Osteoblast (primary cell): ENCODE data around the gene NDUFA9. TPM values are rescaled to one million over a fixed set of nuclear protein-coding genes. Genes with fewer than 3 reads are reported as not detected.

Experiments used
- DNase-seq: peaks from one replicate; pipeline ENCODE4 v3.0.0; 2011; ENCODE audit warnings: low spot score, mixed read lengths; ENCODE audit not compliant: insufficient read length; ENCODE audit errors: missing footprints
- H2AFZ ChIP-seq: 2 replicates; pipeline ENCODE4 v1.6.0; 2011; ENCODE audit warnings: mild to moderate bottlenecking, low read length
- H3K27ac ChIP-seq: 2 replicates; pipeline ENCODE4 v1.5.1; 2011; ENCODE audit warnings: mild to moderate bottlenecking, low read depth, low read length, moderate library complexity
- H3K27me3 ChIP-seq: 2 replicates; pipeline ENCODE4 v1.6.0; 2012; ENCODE audit warnings: mild to moderate bottlenecking, control low read depth, inconsistent platforms, low read length, moderate library complexity; ENCODE audit not compliant: insufficient read depth
- H3K36me3 ChIP-seq: 2 replicates; pipeline ENCODE4 v1.5.1; 2011; ENCODE audit warnings: mild to moderate bottlenecking, low read length, control low read depth, moderate library complexity; ENCODE audit not compliant: insufficient read depth
- H3K4me1 ChIP-seq: 2 replicates; pipeline ENCODE4 v1.5.1; 2011; ENCODE audit warnings: mild to moderate bottlenecking, low read length, control low read depth, moderate library complexity; ENCODE audit not compliant: insufficient read depth
- H3K4me2 ChIP-seq: 2 replicates; pipeline ENCODE4 v1.6.0; 2011; ENCODE audit warnings: mild to moderate bottlenecking, low read length; ENCODE audit not compliant: insufficient read depth
- H3K4me3 ChIP-seq: fragments of 200-600 bp; sonication (generic); 3 replicates; pipeline ENCODE4 v1.5.1; 2012; ENCODE audit warnings: mild to moderate bottlenecking, low read length, inconsistent platforms; ENCODE audit not compliant: insufficient read depth
- H3K79me2 ChIP-seq: 2 replicates; pipeline ENCODE4 v1.6.0; 2012; ENCODE audit warnings: mild to moderate bottlenecking, low read length, control low read depth, inconsistent platforms; ENCODE audit not compliant: insufficient read depth
- H3K9me3 ChIP-seq: 2 replicates; pipeline ENCODE4 v1.5.1; 2011; ENCODE audit warnings: low read depth, low read length, control low read depth
- H4K20me1 ChIP-seq: 2 replicates; pipeline ENCODE4 v1.6.0; 2012; ENCODE audit warnings: mild to moderate bottlenecking, low read length, control low read depth; ENCODE audit not compliant: insufficient read depth
- CTCF ChIP-seq: IDR thresholded peaks from 2 replicates; pipeline ENCODE4 v1.5.1; 2011; ENCODE audit warnings: mild to moderate bottlenecking, low read depth, low read length, moderate library complexity; ENCODE audit errors: extremely low read depth
- total RNA-seq: library from RNA; depleted of rRNA; stranded (reverse); fragments of >200 nt; gene quantifications from 2 replicates; pipeline ENCODE4 v1.2.3, GENCODE V29; 2012

The NDUFA9 gene
- total RNA-seq, 1 donor: 29.0 TPM

GRCh38 chr12:4607056-4607455, 41.9 kb upstream of the NDUFA9 start:
- H3K36me3 ChIP-seq: peaks cover 11% of the 10 kb centered on the region
- no peak for TF ChIP-seq CTCF
- no peak overlapping the region for H3K4me2 ChIP-seq
- H3K4me1 ChIP-seq: peaks cover 7% of the 10 kb centered on the region
- H2AFZ ChIP-seq: no peak overlapping the region
- H3K4me3 ChIP-seq: no peak overlapping the region
- no peak for DNase-seq
- peaks cover 23% of the 10 kb centered on the region for H3K79me2 ChIP-seq
- H3K27me3 ChIP-seq: peaks cover 8% of the 10 kb centered on the region
- H3K9me3 ChIP-seq: no peaks in the 10 kb centered on the region
- no peak overlapping the region for H3K27ac ChIP-seq
- no peaks in the 10 kb centered on the region for H4K20me1 ChIP-seq

DNA sequence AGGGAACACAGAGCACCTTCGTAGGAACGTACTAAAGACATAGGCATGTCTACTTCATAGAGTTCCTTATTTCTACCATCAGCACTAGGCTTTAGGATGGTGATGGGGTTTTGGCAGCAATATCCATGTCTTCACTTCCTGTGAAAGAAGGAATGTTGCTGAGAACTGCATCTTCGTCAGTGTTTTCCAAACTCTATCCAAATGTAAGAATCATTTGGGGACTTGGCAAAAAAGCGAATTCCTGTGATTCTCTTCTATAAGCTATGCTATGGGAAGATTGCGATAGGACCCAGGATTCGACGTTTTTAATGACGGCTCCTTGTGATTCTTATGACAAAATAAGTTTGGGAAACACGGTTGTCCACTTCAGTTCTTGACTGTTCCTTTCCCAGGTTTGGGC, 39.8 kb upstream of the NDUFA9 start:
- no peaks in the 10 kb centered on the region for H4K20me1 ChIP-seq
- peaks cover 20% of the 10 kb centered on the region for H3K36me3 ChIP-seq
- H3K9me3 ChIP-seq: no peaks in the 10 kb centered on the region
- no peak for DNase-seq
- no peak overlapping the region for H3K27ac ChIP-seq
- no peak overlapping the region for H3K4me3 ChIP-seq
- no peak overlapping the region for H2AFZ ChIP-seq
- H3K4me2 ChIP-seq: no peak overlapping the region
- no peak for TF ChIP-seq CTCF
- no peaks in the 10 kb centered on the region for H3K27me3 ChIP-seq
- peaks cover 23% of the 10 kb centered on the region for H3K79me2 ChIP-seq
- peaks cover 7% of the 10 kb centered on the region for H3K4me1 ChIP-seq

- H3K27me3 ChIP-seq: no peaks in the 10 kb centered on the region
- H3K9me3 ChIP-seq: no peaks in the 10 kb centered on the region
- no peak for TF ChIP-seq CTCF
- DNase-seq: no peak
- H3K79me2 ChIP-seq: peaks cover 19% of the 10 kb centered on the region
- no peak overlapping the region for H3K4me3 ChIP-seq
- H4K20me1 ChIP-seq: no peaks in the 10 kb centered on the region
- peaks cover 23% of the 10 kb centered on the region for H3K36me3 ChIP-seq
- peaks cover 6% of the 10 kb centered on the region for H3K4me1 ChIP-seq
- no peak overlapping the region for H3K27ac ChIP-seq
- no peak overlapping the region for H3K4me2 ChIP-seq
- H2AFZ ChIP-seq: no peak overlapping the region
Measured at GRCh38 chr12:4610481-4610880, 38.4 kb upstream of the NDUFA9 start.

- DNase-seq: no peak
- Histone ChIP-seq H3K4me2 (no peak overlapping the region), H3K36me3 (peaks cover 20% of the 10 kb centered on the region), H3K27me3 (no peaks in the 10 kb centered on the region), H3K27ac (no peak overlapping the region), H3K79me2 (no peaks in the 10 kb centered on the region), H3K4me3 (no peak overlapping the region), H2AFZ (no peak overlapping the region), H3K4me1 (no peaks in the 10 kb centered on the region), H4K20me1 (no peaks in the 10 kb centered on the region), H3K9me3 (no peaks in the 10 kb centered on the region)
- TF ChIP-seq CTCF: no peak
Measured at GRCh38 chr12:4615667-4616066, 33.2 kb upstream of the NDUFA9 start.
